Left hindlimb (tissue), 1 donor: Measurements from ENCODE around the gene LEUTX.
"Not testable (repeated sequence)": the region's sequence is repeated elsewhere in the genome, so short reads cannot be mapped to it uniquely, and the experiment has no call there.

Experiments
- DNase-seq: peaks from one replicate; pipeline ENCODE4 v3.0.0-alpha.2; 2018

The LEUTX gene

GRCh38 chr19:39778763-39779162 lies at the start of gene LEUTX:
LEUTX (plus strand) TSS chr19:39778854; CDS start chr19:39778921, 67 bp downstream.
- DNase-seq, result no peak

GRCh38 chr19:39729594-39729993 lies 49.1 kb upstream of the LEUTX start:
- no peak for DNase-seq

- DNase-seq, result no peak
These were observed 47.0 kb upstream of the LEUTX start for GRCh38 chr19:39731685-39732084.

- DNase-seq, result no peak
These were observed 44.8 kb upstream of the LEUTX start for GRCh38 chr19:39733841-39734240.

GRCh38 chr19:39735688-39736087 lies 43.0 kb upstream of the LEUTX start:
- DNase-seq, result no peak

GRCh38 chr19:39736088-39736487 lies 42.6 kb upstream of the LEUTX start:
- DNase-seq, result no peak

GRCh38 chr19:39737351-39737750 lies 41.3 kb upstream of the LEUTX start:
- no peak for DNase-seq

- DNase-seq, result no peak
These were observed 40.8 kb upstream of the LEUTX start, which contains the start of gene CLC for GRCh38 chr19:39737891-39738290. CLC (minus strand) TSS chr19:39738029; CDS start chr19:39737952, 77 bp downstream.

- DNase-seq, result no peak
These were observed 39.8 kb upstream of the LEUTX start for GRCh38 chr19:39738814-39739213.

- no peak for DNase-seq
These were observed 38.3 kb upstream of the LEUTX start for GRCh38 chr19:39740395-39740794.

- no peak for DNase-seq
These were observed 33.0 kb upstream of the LEUTX start for GRCh38 chr19:39745643-39746042.

GRCh38 chr19:39746836-39747529 lies 31.7 kb upstream of the LEUTX start:
- DNase-seq, result no peak

- no peak for DNase-seq
These were observed 28.7 kb upstream of the LEUTX start for GRCh38 chr19:39749981-39750380.

GRCh38 chr19:39752390-39752789 lies 26.3 kb upstream of the LEUTX start:
- no peak for DNase-seq

GRCh38 chr19:39752795-39753194 lies 25.9 kb upstream of the LEUTX start:
- DNase-seq, result no peak

GRCh38 chr19:39754544-39754943 lies 24.1 kb upstream of the LEUTX start:
- DNase-seq, result no peak

- no peak for DNase-seq
These were observed 23.7 kb upstream of the LEUTX start for GRCh38 chr19:39754971-39755370.

GRCh38 chr19:39759457-39760184 lies 19.0 kb upstream of the LEUTX start:
- DNase-seq, result no peak

GRCh38 chr19:39761851-39762250 lies 16.8 kb upstream of the LEUTX start:
- DNase-seq, result not testable (repeated sequence)

- no peak for DNase-seq
These were observed 13.3 kb upstream of the LEUTX start for GRCh38 chr19:39765091-39766076.

- no peak for DNase-seq
These were observed 10.3 kb upstream of the LEUTX start for GRCh38 chr19:39768334-39768733.

GRCh38 chr19:39768786-39769185 lies 9.9 kb upstream of the LEUTX start:
- DNase-seq, result no peak

GRCh38 chr19:39780894-39781293 lies 2.2 kb downstream of the LEUTX start:
- DNase-seq, result no peak
